ENCODE measurements around the gene LTC4S.

Gene LTC4S

DNA sequence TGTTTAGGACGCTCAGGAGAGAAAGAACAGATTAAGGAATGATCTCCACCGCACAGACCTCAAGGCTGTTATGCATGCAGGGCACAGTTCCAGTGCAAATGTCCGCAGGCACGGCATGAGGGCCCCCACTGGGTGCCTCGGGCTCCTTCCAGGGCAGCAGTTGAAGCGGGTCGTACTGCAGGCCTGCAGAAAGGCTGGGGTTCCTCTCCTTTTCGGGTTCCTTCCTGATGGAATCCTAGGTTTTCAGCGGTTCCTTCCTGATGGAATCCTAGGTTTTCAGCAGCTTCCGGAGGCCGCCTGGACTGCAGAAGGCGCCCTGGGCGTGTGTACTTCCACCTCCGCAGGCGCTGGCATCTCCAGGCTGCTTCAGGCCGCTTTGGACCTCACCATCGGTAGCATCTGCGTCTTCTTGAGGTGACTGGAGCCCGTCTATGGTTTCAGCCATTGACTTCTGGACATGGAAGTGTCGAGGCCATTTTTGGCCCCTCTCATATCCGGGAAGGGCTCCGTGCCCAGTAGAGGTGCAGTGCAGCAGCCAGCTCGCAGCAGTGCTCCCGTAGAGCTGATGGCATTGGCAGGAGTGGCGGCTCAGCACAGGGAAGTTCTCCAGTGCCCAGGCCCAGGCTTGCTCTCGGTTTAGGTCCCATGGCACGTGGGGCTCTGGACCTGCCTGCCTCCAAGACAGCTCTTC lies 18.5 kb downstream of the LTC4S start:
- no peak for DNase-seq

DNA sequence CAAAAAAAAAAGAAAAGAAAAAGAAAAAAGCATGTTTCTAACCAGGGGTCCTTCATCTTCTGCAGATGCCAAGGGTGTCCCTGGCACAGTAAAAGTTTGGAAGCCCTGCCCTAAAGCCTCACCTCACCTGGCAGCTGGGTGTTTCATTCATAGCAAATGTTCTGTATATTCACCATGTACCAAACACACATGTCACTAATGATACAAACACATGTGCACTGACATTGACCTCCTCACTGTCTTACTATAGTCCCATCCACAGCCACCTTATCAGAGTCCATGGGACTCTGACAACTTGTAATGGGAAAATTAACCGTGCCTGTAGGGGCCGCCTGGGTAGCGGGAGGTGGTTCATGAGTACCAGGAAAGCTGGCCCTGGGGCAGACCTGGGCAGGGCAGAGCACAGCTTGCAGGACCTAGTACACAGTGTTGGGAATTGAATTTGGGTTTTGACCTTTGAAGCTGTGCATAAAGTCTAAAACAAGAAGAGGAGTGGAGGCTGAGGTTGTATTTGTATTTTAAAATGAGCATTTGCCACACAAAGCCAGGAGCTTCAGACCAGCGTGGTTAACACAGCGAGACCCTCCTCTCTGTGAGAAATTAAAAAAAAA lies 19.3 kb downstream of the LTC4S start:
- no peak for DNase-seq

DNA sequence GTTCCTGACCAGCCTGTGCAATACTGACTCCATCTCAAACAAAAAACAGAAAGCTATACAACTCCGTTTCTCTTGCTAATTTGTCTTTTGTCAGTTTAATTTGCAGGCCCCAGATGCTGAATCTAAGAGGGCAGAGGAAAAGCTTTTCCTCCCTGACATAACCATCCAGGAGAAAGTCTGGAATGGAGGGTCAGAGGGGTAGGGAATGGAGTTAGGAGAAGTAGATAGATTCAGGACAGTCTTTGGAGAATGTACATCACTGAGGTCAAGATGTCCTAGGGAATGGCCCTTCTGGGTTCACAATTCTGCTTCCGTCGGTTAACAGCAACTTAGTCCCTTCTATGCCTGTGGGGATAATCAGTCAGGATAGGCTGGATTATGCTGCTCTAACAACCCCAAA lies 20.3 kb downstream of the LTC4S start:
- no peak for DNase-seq

DNA sequence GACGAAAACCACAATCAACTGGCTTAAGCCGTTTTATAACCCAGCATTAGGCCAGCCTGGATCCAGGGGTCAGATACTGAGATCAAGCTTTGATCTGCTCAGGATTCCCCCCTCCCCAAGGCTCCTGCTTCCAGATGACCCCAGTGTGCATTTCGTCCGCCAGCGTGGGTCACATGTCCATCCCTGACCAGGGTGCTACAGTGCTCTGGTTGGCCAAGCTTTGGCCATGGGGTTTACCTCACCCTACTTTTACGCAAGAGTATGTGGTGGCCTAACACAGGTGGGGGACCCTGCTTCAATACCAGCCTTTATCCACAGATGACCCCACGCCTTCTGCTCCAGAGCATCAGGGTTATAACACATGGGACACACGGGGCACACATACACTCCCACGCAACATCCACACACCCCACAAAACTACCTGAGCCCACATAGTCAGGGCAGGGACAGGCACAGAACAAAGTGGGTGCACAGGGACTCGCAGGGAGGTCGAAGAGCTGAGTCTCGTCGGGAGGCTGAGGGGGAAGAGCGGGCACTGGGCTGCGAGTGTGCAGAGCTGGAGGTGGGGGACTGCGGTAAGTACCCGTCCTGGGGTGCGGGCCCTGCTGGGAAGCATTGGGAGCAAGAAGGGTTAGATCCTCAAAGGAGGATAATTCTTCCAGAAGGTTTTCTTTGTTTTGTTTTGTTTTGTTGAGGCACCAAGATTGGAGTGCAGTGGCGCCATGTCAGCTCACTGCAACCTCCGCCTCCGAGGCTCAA lies 21.9 kb downstream of the LTC4S start:
- no peak for DNase-seq

DNA sequence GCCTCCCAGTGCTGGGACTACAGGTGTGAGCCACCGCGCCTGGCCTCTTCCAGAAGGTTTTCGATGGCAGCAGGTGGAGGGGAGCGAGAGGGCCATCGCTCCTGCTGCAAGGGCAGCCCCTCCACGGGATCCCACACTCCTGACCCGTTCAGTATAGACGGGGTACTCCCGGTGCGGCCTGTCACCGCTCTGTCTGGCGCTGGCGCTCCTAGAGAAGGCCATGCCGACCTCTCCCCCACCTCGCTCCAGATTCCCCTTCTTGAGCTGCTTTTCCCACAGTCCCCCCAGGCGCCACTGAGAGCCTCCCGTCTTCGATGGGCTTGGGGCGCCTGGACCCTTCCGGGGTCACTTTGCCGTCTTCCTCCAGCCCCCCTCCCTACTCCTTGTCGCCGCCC lies 22.6 kb downstream of the LTC4S start:
- DNase-seq: no peak

DNA sequence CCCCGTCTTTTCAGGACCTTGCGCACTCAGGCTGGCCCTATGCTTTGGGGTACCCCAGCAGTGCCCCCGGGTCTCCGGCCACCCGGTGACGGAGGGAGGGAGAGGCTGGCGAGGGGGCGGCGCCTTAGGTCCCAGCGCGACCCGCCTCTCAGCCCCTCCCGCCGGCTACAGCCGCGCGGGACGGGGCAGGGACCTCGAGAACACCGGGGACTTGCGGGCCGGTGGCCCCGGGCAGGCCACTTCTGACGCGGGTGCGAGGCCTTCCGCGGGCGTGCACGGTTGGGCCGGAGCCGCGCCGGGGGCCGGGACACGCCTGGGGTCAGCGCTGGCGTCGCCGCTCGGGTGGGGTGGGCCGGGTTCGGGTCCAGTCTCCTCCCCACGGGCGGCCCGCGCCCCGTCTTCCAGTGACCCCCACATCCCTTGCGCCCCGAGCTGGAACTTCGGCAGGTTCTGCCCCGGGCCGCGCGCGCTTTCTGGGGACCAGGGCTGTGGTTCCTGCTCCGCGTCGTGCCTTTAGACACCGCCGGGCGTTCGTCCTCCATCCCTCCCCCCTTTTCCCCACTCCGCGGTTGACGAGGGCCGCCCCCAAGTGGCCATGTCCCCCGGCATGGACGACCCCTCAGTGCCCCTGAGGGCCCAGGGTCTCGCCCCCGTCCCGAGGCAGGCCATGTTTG lies 23.1 kb downstream of the LTC4S start:
- DNase-seq: no peak

DNA sequence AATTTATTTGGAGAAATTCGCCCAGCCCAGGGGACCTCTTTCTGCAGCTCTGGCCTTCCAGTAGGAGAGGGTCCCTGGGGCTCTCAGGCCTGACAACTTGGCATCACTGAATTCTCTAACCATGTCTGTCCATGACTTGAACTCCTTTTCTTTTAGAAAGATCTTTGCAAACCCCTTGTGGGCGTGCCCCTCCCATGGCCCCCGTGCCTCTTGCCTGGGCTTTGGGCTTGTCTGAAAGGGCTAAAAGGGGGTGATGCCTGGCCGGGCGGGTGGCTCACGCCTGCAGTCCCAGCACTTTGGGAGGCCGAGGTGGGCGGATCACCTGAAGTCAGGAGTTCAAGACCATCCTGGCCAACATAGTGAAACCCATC lies 23.7 kb downstream of the LTC4S start:
- no peak for DNase-seq

DNA sequence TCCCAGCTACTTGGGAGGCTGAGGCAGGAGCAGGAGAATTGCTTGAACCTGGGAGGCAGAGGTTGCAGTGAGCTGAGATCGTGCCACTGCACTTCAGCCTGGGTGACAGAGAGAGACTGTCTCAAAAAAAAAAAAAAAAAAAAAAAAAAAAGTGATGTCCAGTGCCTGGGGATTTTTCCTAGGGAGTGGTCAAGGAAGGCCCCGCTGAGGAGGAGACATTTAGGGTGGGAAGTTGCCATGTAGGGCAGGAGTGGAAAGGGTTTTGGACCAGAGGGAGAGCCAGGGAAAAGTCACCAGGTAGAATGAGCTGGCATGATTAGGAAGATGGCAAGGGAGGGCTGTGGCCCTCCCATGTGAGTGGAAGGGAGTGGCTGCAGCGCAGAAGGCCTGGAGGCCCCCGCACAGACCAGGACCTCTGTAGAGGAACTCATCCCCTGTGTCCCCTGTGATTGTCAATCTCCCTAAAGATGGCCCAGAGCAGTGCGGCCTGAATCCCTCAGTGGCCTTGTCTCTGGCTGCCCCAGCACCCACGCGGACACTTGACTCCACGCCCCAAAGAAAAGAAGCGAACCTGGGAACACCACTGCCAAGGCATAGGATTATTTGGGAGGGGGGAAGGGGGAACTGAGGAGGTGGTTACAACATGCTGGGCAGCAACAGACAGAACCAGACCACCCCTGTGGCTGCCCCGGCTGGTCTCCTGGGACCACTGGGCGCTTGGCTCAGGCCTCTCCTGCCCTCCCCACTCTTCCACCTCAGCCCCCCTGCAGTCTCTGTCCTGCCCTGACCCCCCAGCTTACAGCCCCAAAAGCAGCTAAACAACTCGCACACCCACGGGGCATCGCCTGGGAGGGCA lies 24.3 kb downstream of the LTC4S start:
- DNase-seq: no peak

DNA sequence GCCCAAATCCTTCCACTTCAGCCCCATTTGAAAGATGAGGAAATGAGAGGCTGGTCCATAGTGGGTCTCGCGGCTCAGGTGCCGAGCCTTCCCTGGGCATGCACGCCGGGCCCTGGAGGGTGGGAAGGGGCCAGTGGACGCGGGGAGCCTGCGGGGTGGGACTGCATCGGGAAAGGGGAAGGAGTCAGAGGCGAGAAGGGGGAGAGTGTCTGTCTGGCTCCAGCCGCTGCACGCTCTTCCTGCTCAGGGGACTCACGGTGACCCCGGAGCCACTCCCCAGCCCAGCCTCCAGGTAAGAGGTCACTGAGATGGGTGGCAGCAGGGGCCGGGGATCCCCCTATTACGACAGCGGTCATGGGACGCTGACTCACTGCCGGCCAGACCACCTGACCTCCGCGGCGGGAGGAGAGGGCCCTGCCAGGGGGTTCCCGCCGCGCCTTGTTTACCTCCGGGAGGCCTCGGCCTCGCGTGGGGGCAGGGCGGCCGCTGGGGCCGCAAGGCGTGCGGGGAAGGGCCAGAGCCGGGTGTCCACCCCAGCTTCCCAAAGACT lies 25.0 kb downstream of the LTC4S start:
- peak; percentile 92 for DNase-seq

DNA sequence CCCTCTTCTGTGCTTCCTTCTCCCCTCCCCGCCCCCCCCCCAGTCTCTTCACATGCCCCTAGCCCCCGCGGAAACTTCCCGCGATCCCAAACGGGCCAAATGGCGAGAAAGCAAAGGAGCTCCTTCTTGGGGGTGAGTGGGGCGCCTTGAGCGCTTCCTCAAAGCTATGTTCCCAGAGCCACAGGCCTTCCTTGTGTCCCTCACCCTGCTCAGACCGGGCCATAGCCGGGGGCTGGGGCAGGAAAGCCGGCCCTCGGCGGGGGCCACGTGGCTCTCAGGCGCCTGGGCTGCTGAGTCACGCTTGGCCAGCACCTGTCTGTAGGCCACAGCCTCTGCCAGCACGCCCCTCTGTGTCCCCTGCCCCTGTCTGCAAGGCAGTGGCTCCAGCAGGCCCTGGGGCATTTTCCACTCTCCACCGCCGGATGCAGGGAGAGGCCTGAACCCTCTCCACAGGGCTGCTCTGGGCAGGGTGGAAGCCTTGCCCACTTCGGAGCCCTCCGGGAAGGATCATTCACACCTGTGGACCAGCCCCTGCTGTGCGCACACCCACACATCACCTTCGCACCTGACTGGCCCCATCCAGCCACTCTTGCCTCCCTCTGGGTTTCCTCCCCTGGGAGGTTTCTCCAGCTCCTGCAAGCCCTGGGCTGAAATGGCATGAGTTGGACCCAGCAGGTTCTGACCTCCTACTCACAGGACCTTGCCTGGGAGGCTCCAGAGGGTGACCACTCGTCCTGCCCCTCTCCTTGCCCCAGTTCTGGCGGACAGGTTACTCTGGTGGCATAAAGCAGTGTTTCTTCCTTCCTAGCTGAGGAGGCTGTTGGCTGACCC lies 25.7 kb downstream of the LTC4S start:
- DNase-seq: peak; percentile 50

DNA sequence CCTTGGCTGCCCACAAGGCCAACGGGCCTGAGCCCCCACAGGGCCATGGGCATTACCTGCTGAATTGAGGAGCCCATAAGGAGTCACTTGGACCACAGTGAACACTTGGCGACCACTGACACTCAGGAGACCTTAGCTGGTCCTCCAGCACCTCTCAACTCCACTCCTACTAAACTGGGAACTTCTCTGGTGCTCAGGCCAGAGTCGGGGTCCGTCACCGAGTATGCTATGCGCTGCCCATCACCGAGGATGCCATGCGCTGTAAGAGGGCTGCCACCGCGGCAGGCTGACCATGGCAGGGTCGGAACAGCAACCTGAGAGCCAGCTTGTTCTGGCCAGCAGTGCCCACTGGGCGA lies 26.3 kb downstream of the LTC4S start:
- DNase-seq: no peak

DNA sequence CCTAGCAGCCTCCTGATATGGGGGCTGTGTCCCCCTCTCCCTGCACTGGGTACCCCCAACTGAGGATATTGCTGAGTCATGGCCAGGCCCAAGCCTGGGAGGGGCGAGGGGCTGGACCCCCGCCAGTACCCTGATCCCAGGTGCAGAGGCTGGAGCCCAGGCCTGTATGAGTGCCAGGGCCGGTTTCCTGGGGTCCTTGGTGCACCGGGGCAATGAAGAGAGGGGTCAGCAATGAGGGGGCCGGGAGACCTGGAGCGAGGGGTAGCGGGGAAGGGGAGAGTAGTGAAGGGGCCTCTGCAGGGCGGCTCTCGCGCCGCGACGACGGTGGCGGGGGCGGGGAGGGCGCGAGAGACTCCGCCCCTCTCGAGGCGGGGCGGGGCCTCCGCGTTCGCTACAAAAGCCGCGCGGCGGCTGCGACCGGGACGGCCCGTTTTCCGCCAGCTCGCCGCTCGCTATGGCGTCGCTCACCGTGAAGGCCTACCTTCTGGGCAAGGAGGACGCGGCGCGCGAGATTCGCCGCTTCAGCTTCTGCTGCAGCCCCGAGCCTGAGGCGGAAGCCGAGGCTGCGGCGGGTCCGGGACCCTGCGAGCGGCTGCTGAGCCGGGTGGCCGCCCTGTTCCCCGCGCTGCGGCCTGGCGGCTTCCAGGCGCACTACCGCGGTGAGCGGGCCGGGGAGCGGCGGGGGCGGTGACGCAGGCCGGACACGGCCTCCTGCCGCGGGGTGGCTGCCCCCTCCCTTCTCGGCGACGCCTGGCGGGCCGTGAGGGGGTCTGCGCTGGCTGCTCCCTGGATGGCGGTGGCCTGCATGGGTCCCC lies 26.9 kb downstream of the LTC4S start, which contains the start of gene SQSTM1:
TSS of gene SQSTM1 (plus strand) at position 423 of the 815 bp plus-strand sequence. CDS start at position 455, 32 bp downstream.
- peak; percentile 74 for DNase-seq

DNA sequence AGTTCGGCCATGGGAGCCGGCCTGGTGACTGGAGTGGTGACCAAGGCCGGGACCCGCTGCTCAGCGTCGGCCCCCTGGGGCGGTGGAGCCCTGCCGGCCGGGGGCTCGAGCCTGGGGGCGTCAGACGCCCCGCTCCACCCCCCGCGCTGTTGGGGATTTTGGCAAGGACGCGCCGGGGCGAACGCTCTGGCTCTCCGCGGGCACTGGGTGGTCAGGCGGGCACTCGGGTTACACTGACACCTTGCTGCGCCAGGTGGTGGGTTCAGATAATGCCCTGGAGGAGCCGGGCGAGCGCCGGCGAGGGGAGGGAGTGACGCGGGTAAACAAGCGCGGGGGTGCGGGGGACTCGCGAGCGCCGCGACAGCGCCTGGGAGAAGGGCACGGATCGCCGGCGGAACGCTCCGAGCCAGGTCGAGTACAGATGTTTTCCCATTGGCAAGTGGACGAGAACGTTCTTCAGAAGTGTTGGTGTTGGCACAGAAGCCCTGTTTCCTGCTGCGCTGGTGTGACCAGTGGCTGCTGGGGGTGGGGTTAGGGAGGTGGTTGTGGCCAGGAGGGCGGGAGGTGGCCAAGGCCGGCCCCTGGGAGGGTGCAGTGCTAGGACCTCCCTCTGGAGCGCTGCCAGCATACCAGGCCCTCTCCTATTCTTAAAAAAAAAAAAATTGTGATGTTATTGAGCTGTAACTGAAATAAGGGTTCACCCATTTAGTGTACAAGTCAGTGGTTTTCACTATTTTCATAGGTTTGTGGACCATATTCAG lies 27.7 kb downstream of the LTC4S start:
- peak; percentile 73 for DNase-seq

DNA sequence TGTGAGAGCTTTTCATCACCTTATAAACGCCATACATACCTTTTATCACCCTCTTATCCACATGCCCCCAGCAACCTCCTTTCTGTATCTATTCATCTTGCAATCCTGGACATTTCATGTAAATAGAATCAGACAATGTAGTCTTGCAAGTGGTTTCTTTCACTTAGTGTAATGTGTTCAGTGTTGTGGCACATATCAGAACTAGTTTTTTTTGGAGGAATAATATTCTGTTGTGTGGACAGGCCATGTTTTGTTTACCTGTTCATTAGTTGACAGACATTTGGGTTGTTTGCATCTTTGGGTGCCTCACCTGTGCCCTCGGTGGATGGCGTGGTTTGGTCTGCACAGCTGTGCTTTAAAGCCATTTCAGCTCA lies 28.3 kb downstream of the LTC4S start:
- no peak for DNase-seq

DNA sequence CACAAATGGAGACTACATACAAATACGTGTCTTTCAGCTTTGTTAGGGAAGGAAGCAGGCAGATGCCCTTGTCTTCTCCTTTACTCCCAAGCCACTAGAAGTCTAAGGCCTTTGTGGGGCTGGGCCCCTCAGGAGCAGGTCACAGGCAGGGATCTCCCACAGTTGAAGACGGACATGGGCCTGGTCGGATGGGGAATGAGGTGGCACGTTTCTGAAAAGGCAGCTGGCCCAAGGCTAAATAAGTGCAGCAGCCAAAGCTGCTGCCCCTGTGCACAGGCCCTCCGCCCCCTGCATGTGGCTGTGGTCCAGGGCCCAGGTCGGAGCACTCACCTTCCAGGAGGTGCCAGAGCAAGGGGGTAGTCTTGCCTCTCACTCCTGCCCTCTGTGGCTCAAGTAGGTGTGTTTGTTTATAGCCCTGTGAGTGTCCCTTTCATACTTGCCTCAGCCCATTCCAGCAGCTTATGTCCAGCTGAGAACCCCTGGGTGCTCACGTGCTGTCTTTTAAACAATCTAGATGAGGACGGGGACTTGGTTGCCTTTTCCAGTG lies 28.7 kb downstream of the LTC4S start:
- no peak for DNase-seq

DNA sequence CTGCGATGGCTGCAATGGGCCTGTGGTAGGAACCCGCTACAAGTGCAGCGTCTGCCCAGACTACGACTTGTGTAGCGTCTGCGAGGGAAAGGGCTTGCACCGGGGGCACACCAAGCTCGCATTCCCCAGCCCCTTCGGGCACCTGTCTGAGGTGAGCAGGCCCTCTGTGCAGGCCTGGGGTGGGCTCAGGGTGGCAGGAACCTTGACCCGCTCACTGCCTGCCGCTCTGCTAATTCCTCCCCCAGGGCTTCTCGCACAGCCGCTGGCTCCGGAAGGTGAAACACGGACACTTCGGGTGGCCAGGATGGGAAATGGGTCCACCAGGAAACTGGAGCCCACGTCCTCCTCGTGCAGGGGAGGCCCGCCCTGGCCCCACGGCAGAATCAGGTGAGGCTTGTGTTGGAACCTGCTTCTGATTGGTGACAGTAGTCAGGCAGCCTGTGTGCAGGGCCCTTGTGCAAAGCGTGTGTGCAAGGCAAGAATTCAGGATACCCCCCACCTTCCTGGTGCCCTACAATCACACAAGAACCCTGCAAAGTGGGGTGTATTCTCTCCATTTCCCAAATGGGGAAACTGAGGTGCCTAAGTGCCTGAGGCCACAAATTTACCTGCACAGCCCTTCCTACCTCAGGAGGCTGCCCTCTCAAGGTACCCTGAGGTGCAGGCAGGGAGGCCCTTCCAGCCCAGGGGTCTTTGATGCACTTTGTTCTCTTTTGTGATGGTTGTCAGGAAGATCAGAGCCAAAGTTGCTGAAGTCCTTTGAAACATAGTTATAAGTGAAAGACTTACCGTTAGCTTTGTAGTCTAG lies 30.4 kb downstream of the LTC4S start:
- no peak for DNase-seq

DNA sequence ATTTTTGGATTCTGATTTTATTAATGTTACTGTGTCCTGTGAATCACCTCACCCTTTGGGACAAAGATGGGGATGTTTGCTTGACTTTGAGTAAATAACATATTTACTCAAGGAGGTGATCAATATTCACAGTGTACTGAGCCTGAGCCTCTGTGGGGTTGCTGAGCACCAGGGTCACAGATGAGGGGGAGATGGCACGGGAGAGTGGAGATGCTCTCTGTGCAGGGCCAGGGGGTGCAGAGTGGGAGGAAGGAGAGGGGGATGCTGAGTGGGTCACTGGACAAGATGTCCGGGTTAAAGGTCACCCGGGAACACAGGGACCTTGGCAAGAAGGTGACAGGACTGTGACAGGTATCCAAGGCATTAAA lies 30.9 kb downstream of the LTC4S start:
- no peak for DNase-seq

DNA sequence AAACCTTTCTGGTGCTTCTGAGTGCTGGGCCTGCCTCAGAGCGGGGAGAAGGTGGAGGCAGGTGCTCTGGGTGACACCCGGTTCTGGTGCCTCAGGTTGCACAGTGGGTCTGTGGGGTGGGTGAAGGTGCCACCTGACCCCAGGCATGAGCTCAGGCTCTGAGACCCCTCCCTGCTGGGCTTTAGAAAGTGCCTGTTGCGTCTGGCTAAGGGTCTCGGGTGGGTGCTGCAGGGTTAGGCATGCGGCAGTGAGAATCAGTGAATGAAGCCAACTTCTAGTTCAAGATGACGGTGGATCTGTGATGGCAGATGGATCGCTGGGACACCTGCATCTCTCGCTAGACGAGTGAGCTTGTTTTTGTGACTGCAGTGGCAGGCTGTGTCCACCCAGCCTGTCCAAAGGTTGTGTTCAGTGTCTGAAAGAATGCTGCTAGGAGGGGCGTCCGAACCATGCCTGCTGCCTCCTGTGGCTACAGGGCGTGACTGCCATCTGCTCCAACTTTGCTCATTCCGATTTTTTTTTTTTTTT lies 31.9 kb downstream of the LTC4S start:
- DNase-seq: no peak

All from activated gamma-delta T cell (primary cell).